B cell (primary cell): ENCODE results near the gene XPNPEP1.

Experiments used
- EZH2 ChIP-seq: IDR thresholded peaks from 2 replicates; pipeline ENCODE4 v1.6.1; 2012; ENCODE audit warnings: borderline replicate concordance, low read depth, mild to moderate bottlenecking, moderate library complexity, low read length; ENCODE audit not compliant: insufficient read depth, poor library complexity, severe bottlenecking
- TF ChIP-seq, protein P1 (sequence below): fragments of 200-600 bp; IDR thresholded peaks from one replicate; pipeline ENCODE4 v1.8.0; 2022; ENCODE audit warnings: antibody characterized with exemption, mild to moderate bottlenecking

GRCh38 chr10:109852475-109853037 lies 70.8 kb downstream of the XPNPEP1 start:
- TF ChIP-seq, protein P1, sequence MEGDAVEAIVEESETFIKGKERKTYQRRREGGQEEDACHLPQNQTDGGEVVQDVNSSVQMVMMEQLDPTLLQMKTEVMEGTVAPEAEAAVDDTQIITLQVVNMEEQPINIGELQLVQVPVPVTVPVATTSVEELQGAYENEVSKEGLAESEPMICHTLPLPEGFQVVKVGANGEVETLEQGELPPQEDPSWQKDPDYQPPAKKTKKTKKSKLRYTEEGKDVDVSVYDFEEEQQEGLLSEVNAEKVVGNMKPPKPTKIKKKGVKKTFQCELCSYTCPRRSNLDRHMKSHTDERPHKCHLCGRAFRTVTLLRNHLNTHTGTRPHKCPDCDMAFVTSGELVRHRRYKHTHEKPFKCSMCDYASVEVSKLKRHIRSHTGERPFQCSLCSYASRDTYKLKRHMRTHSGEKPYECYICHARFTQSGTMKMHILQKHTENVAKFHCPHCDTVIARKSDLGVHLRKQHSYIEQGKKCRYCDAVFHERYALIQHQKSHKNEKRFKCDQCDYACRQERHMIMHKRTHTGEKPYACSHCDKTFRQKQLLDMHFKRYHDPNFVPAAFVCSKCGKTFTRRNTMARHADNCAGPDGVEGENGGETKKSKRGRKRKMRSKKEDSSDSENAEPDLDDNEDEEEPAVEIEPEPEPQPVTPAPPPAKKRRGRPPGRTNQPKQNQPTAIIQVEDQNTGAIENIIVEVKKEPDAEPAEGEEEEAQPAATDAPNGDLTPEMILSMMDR: peak; percentile 92
- TF ChIP-seq EZH2: no peak
